Activated CD4-positive, alpha-beta T cell treated with anti-CD3 and anti-CD28 coated beads for 36 hours (primary cell): ENCODE results near the gene NRXN3. TPM values are rescaled to one million over a fixed set of nuclear protein-coding genes. Genes with fewer than 3 reads are reported as not detected.

Experiments used
- ATAC-seq: fragments of 200-7000 bp; cut with Tn5 transposase; one replicate; pipeline ENCODE4 v1.10.0; 2021; ENCODE audit warnings: mild to moderate bottlenecking, moderate library complexity
- CTCF ChIA-PET: fragments of 350-600 bp; sonication (Branson Sonifier 250); formaldehyde crosslinking; loops from one replicate; lab custom pipeline; 2021; ENCODE audit warnings: antibody characterized with exemption; lab: Charles Lee
- POLR2A ChIA-PET: fragments of 350-600 bp; sonication (Branson Sonifier 250); formaldehyde crosslinking; loops from one replicate; lab custom pipeline; 2021; ENCODE audit warnings: antibody characterized with exemption, inconsistent platforms; lab: Charles Lee
- DNase-seq: peaks from one replicate; pipeline ENCODE4 v3.0.0-alpha.2; 2020
- H3K27ac Mint-ChIP-seq: one replicate; pipeline ENCODE4 v1.8.0; 2021; ENCODE audit warnings: mixed read lengths
- H3K27me3 Mint-ChIP-seq: one replicate; pipeline ENCODE4 v1.8.0; 2021; ENCODE audit warnings: mixed read lengths
- H3K36me3 Mint-ChIP-seq: one replicate; pipeline ENCODE4 v1.8.0; 2021; ENCODE audit warnings: low read depth, mixed read lengths
- H3K4me1 Mint-ChIP-seq: one replicate; pipeline ENCODE4 v1.8.0; 2021; ENCODE audit warnings: mixed read lengths
- H3K4me3 Mint-ChIP-seq: one replicate; pipeline ENCODE4 v1.8.0; 2021; ENCODE audit warnings: mild to moderate bottlenecking, moderate library complexity, mixed read lengths
- H3K9me3 Mint-ChIP-seq: one replicate; pipeline ENCODE4 v1.8.0; 2021; ENCODE audit warnings: low read depth, mixed read lengths
- intact Hi-C, 2 experiments: fragments of 100-400 bp; cut with DNase I in 1 of 2; cut with micrococcal nuclease in 1 of 2; formaldehyde crosslinking; loops; one replicate each; pipeline versions ENCODE4 v1.14.2 to v1.15.1; 2022 to 2024; cut with DNase I, micrococcal nuclease
- total RNA-seq, 2 experiments: library from RNA; stranded (reverse); gene quantifications; one replicate each; pipeline ENCODE4 v1.2.3, GENCODE V29; 2021

The NRXN3 gene
- total RNA-seq, 2 experiments from 2014 or later: not detected

GRCh38 chr14:79328863-79329262 lies 1158.7 kb downstream of the NRXN3 start:
- Mint-ChIP-seq H3K27me3 (no peaks in the 10 kb centered on the region), H3K4me3 (no peak overlapping the region), H3K9me3 (no peaks in the 10 kb centered on the region)

DNA sequence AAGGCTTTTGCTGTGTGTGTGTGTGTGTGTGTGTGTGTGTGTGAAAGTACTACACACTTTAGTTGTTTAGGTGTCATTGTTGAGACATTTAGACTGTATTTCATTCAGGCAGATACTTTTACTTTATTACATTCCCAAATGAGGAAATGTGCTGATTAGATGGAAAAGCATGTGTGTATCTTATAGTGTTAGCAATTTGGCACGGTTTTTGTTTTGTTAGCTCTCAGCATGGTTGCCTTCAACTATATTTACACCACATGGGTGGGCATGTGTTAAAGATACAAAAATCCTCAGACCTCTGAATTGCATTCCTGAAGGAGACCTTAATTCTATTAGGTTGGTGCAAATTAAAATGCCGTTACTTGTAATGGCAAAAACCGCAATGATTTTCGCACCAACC lies 1161.7 kb downstream of the NRXN3 start:
- intact Hi-C loops: no loop called here
- Mint-ChIP-seq H3K9me3 (no peaks in the 10 kb centered on the region), H3K4me1 (no peaks in the 10 kb centered on the region), H3K36me3 (no peaks in the 10 kb centered on the region), H3K27ac (no peak overlapping the region), H3K27me3 (no peaks in the 10 kb centered on the region), H3K4me3 (no peak overlapping the region)
- POLR2A ChIA-PET: no interaction called here
- DNase-seq (no peak), ATAC-seq (no peak)
- CTCF ChIA-PET: no interaction called here

More at GRCh38 chr14:79328863-79329262, 1158.7 kb downstream of the NRXN3 start:
- Mint-ChIP-seq H3K36me3 (no peaks in the 10 kb centered on the region), H3K4me1 (no peaks in the 10 kb centered on the region), H3K27ac (no peak overlapping the region)
- ChIA-PET CTCF (interaction anchor here (1.1 kb wide), 1 partner anchor 12 kb away, joined by 3 read pairs; no protein-coding TSS in a partner anchor), POLR2A (no interaction called here)
- DNase-seq: no peak
- intact Hi-C loops: no loop called here
- no peak for ATAC-seq

DNA sequence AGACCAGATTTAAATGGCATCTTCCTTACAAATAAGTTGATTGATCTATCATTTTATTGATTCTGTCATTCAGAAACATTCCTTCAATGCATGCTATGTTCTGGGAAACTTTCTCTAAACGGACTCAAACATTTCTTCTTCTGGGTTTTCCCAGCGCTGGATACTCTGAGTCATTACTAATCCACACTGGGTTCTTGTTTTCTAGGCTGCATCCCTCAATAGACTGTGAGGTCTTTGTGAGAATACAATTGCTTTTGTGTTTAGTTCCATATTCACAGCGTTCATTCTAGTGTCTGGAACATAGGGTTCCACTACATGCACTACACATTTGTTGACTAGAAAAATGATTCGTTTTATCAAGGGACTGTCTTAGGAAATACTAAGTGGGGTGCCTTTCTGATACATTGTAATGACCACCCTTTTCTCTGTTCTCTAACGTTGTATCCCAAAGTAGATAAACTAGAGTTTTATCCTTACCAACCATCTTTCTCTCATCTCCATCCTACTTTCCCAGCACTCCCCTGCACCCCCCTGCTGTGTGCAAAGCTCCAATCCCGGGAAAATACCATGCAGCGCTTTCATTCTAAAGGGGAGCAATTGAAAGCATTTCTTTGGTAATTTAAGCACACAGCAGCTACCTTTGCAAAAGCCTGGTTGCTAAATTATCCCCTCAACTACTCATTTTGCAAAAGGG lies 1162.5 kb downstream of the NRXN3 start:
- H3K9me3 Mint-ChIP-seq: no peaks in the 10 kb centered on the region
- no peak for DNase-seq
- no peak overlapping the region for H3K27ac Mint-ChIP-seq
- POLR2A ChIA-PET: no interaction called here
- ATAC-seq: no peak
- H3K4me1 Mint-ChIP-seq: no peaks in the 10 kb centered on the region
- H3K36me3 Mint-ChIP-seq: no peaks in the 10 kb centered on the region
- intact Hi-C loops: no loop called here
- H3K27me3 Mint-ChIP-seq: no peaks in the 10 kb centered on the region
- no peak overlapping the region for H3K4me3 Mint-ChIP-seq
- CTCF ChIA-PET: no interaction called here

DNA sequence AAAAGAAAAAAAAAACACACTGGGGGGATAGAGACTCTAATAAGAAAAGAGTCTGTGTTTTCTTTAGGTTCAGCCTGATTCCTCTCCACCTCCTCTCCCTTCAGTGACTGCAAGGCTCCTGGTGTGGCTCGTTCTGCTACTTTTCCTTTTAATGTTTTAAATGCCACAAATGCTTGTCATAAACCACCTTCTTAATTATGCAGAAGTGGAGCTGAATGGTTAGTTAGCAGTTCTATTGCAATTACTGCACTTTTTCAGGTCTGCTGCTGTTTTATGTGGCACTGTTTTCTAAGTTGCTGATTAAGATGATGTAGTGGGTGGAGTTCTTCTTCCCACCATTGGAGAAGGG lies 1163.0 kb downstream of the NRXN3 start:
- Mint-ChIP-seq H3K27ac (no peak overlapping the region), H3K4me1 (no peaks in the 10 kb centered on the region), H3K27me3 (no peaks in the 10 kb centered on the region), H3K36me3 (no peaks in the 10 kb centered on the region), H3K9me3 (peaks cover 3% of the 10 kb centered on the region), H3K4me3 (no peak overlapping the region)
- DNase-seq (no peak), ATAC-seq (no peak)
- CTCF ChIA-PET: no interaction called here
- POLR2A ChIA-PET: no interaction called here
- intact Hi-C loops: no loop called here

- DNase-seq (no peak), ATAC-seq (no peak)
- ChIA-PET CTCF (no interaction called here), POLR2A (no interaction called here)
- Mint-ChIP-seq H3K27me3 (no peaks in the 10 kb centered on the region), H3K9me3 (peaks cover 3% of the 10 kb centered on the region), H3K4me3 (no peak overlapping the region), H3K27ac (no peak overlapping the region), H3K36me3 (no peaks in the 10 kb centered on the region), H3K4me1 (no peaks in the 10 kb centered on the region)
- intact Hi-C loops: no loop called here
Measured at GRCh38 chr14:79334272-79334671, 1164.1 kb downstream of the NRXN3 start.

GRCh38 chr14:79337761-79338160 lies 1167.6 kb downstream of the NRXN3 start:
- Mint-ChIP-seq H3K4me1 (no peaks in the 10 kb centered on the region), H3K9me3 (peaks cover 3% of the 10 kb centered on the region), H3K27ac (no peak overlapping the region), H3K27me3 (no peaks in the 10 kb centered on the region), H3K4me3 (no peak overlapping the region), H3K36me3 (no peaks in the 10 kb centered on the region)
- intact Hi-C loops: no loop called here
- ATAC-seq: no peak
- no peak for DNase-seq
- CTCF ChIA-PET: no interaction called here
- POLR2A ChIA-PET: no interaction called here

GRCh38 chr14:79342942-79343341 lies 1172.8 kb downstream of the NRXN3 start:
- H3K36me3 Mint-ChIP-seq: no peaks in the 10 kb centered on the region
- intact Hi-C loops: no loop called here
- peaks cover 1% of the 10 kb centered on the region for H3K9me3 Mint-ChIP-seq
- ATAC-seq (no peak), DNase-seq (no peak)
- no peak overlapping the region for H3K27ac Mint-ChIP-seq
- H3K27me3 Mint-ChIP-seq: no peaks in the 10 kb centered on the region
- no peak overlapping the region for H3K4me3 Mint-ChIP-seq
- CTCF ChIA-PET: no interaction called here
- H3K4me1 Mint-ChIP-seq: no peaks in the 10 kb centered on the region
- POLR2A ChIA-PET: no interaction called here

DNA sequence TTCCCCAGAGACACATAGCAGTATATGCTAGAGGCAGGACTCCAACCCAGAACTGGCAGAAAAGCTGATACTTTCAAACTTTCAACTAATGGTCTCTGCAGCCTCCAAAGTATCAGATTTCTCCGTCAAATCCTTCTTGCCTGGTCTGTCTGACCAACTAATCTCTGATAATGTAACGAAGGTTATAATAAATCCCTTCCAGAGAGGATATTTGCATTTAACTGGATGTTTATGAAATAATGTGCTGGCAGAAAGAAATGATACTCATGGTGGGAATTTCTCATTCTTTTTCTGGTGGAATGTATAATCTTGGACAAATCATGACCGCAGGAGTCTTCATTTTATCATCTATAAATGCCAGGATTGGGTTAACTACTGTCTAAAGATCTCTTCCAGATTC lies 1180.8 kb downstream of the NRXN3 start:
- DNase-seq: no peak
- Mint-ChIP-seq H3K36me3 (no peaks in the 10 kb centered on the region), H3K4me1 (no peaks in the 10 kb centered on the region), H3K9me3 (no peaks in the 10 kb centered on the region), H3K4me3 (no peak overlapping the region), H3K27ac (no peak overlapping the region), H3K27me3 (no peaks in the 10 kb centered on the region)
- ChIA-PET POLR2A (no interaction called here), CTCF (no interaction called here)
- ATAC-seq: no peak
- intact Hi-C loops: no loop called here

- no peak overlapping the region for H3K4me3 Mint-ChIP-seq
- ATAC-seq (no peak), DNase-seq (no peak)
- no peaks in the 10 kb centered on the region for H3K9me3 Mint-ChIP-seq
- intact Hi-C loops: no loop called here
- ChIA-PET POLR2A (no interaction called here), CTCF (interaction anchor here (0.8 kb wide), 1 partner anchor 329 kb away, joined by 3 read pairs; no protein-coding TSS in a partner anchor)
- H3K27ac Mint-ChIP-seq: no peak overlapping the region
- no peaks in the 10 kb centered on the region for H3K27me3 Mint-ChIP-seq
- no peaks in the 10 kb centered on the region for H3K4me1 Mint-ChIP-seq
- H3K36me3 Mint-ChIP-seq: no peaks in the 10 kb centered on the region
Measured at GRCh38 chr14:79352076-79352630, 1182.0 kb downstream of the NRXN3 start.

GRCh38 chr14:79354336-79354735 lies 1184.2 kb downstream of the NRXN3 start:
- ATAC-seq: no peak
- Mint-ChIP-seq H3K27ac (no peak overlapping the region), H3K4me3 (no peak overlapping the region), H3K9me3 (no peaks in the 10 kb centered on the region), H3K27me3 (no peaks in the 10 kb centered on the region), H3K4me1 (no peaks in the 10 kb centered on the region), H3K36me3 (no peaks in the 10 kb centered on the region)
- intact Hi-C loops: no loop called here
- no peak for DNase-seq
- CTCF ChIA-PET: no interaction called here
- POLR2A ChIA-PET: no interaction called here

DNA sequence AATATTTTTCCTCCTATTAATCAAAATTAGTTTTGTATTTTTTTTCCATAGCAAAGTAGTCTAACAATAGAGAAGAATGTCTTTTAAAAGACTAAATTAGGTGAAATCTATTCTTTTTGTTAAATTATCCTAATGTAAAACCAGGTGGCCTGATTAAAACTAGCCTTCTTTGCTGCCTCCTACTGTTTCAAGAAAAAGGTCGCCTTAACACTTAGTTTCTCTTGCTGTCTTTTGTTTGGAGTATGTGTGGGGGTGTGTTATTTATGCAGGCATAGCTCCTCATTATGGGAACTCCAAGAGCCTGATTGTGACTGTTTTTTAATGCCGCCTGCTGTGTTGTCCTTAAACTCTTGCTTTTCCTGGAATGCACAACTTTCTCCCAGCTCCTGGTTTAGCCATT lies 1185.9 kb downstream of the NRXN3 start:
- no peak overlapping the region for H3K27ac Mint-ChIP-seq
- no peak for ATAC-seq
- POLR2A ChIA-PET: no interaction called here

GRCh38 chr14:79357307-79357706 lies 1187.1 kb downstream of the NRXN3 start:
- ATAC-seq: no peak
- no peaks in the 10 kb centered on the region for H3K36me3 Mint-ChIP-seq
- peaks cover 2% of the 10 kb centered on the region for H3K9me3 Mint-ChIP-seq
- intact Hi-C loops: no loop called here
- H3K4me1 Mint-ChIP-seq: no peaks in the 10 kb centered on the region
- no peak for DNase-seq
- H3K27me3 Mint-ChIP-seq: no peaks in the 10 kb centered on the region
- H3K27ac Mint-ChIP-seq: no peak overlapping the region
- ChIA-PET CTCF (no interaction called here), POLR2A (no interaction called here)
- H3K4me3 Mint-ChIP-seq: no peak overlapping the region

More for the DNA sequence above, 1185.9 kb downstream of the NRXN3 start:
- DNase-seq: no peak
- intact Hi-C loops: no loop called here
- H3K9me3 Mint-ChIP-seq: peaks cover 2% of the 10 kb centered on the region
- H3K4me1 Mint-ChIP-seq: no peaks in the 10 kb centered on the region
- CTCF ChIA-PET: no interaction called here
- no peak overlapping the region for H3K4me3 Mint-ChIP-seq
- H3K36me3 Mint-ChIP-seq: no peaks in the 10 kb centered on the region
- no peaks in the 10 kb centered on the region for H3K27me3 Mint-ChIP-seq
